NCI-H1436 (cell line): Measurements from ENCODE around the gene GNG10.
"Not testable (repeated sequence)": the region's sequence is repeated elsewhere in the genome, so short reads cannot be mapped to it uniquely, and the experiment has no call there.

Experiments used
- DNase-seq: peaks from one replicate; lab custom pipeline; 2025; lab: John Stamatoyannopoulos, UW

GNG10 gene

GRCh38 chr9:111661150-111661801 lies at the start of gene GNG10:
GNG10 (plus strand) TSS chr9:111661605; CDS start chr9:111661635, 30 bp downstream.
- peak; percentile 56 for DNase-seq

- no peak for DNase-seq
Measured at GRCh38 chr9:111613436-111614040, 47.9 kb upstream of the GNG10 start.

- no peak for DNase-seq
Measured at GRCh38 chr9:111615928-111616327, 45.5 kb upstream of the GNG10 start.

- DNase-seq, result not testable (repeated sequence)
Measured at GRCh38 chr9:111617349-111617748, 44.1 kb upstream of the GNG10 start.

- DNase-seq, result no peak
Measured at GRCh38 chr9:111621895-111622480, 39.4 kb upstream of the GNG10 start.

GRCh38 chr9:111622626-111623025 lies 38.8 kb upstream of the GNG10 start:
- DNase-seq, result no peak

- no peak for DNase-seq
Measured at GRCh38 chr9:111627260-111627963, 34.0 kb upstream of the GNG10 start.

GRCh38 chr9:111628411-111628810 lies 33.0 kb upstream of the GNG10 start:
- DNase-seq, result no peak

- no peak for DNase-seq
Measured at GRCh38 chr9:111630182-111630963, 31.0 kb upstream of the GNG10 start.

GRCh38 chr9:111630964-111631213 lies 30.5 kb upstream of the GNG10 start:
- no peak for DNase-seq

- peak; percentile 95 for DNase-seq
Measured at GRCh38 chr9:111631214-111631971, 30.0 kb upstream of the GNG10 start, which contains the start of gene DNAJC25. DNAJC25 (plus strand) TSS chr9:111631334; CDS start chr9:111631408, 74 bp downstream.

GRCh38 chr9:111632060-111632459 lies 29.3 kb upstream of the GNG10 start:
- no peak for DNase-seq

GRCh38 chr9:111632695-111633388 lies 28.6 kb upstream of the GNG10 start:
- no peak for DNase-seq

GRCh38 chr9:111633389-111633736 lies 28.0 kb upstream of the GNG10 start:
- DNase-seq, result no peak

- DNase-seq, result no peak
Measured at GRCh38 chr9:111634860-111635259, 26.5 kb upstream of the GNG10 start.

GRCh38 chr9:111637421-111637950 lies 23.9 kb upstream of the GNG10 start:
- DNase-seq, result no peak

GRCh38 chr9:111644195-111644772 lies 17.1 kb upstream of the GNG10 start:
- DNase-seq, result no peak

- no peak for DNase-seq
Measured at GRCh38 chr9:111645806-111646205, 15.6 kb upstream of the GNG10 start.

- no peak for DNase-seq
Measured at GRCh38 chr9:111646417-111646816, 15.0 kb upstream of the GNG10 start.

- no peak for DNase-seq
Measured at GRCh38 chr9:111648066-111648465, 13.3 kb upstream of the GNG10 start.
